GF-D8 (cell line): ENCODE measurements around the gene ZNRD2.
"Not testable (repeated sequence)": the region's sequence is repeated elsewhere in the genome, so short reads cannot be mapped to it uniquely, and the experiment has no call there.

ENCODE experiments used
- DNase-seq: peaks from one replicate; lab custom pipeline; 2025; lab: John Stamatoyannopoulos, UW

ZNRD2 gene

GRCh38 chr11:65569973-65570918, at the start of gene ZNRD2:
ZNRD2 (plus strand) TSS chr11:65570477; CDS start chr11:65570492, 15 bp downstream.
- peak; percentile 93 for DNase-seq

GRCh38 chr11:65521777-65522521, 48.3 kb upstream of the ZNRD2 start:
- DNase-seq = not testable (repeated sequence)

- DNase-seq = peak; percentile 56
Observed at GRCh38 chr11:65522718-65523630, 47.3 kb upstream of the ZNRD2 start.

- not testable (repeated sequence) for DNase-seq
Observed at GRCh38 chr11:65523631-65523968, 46.7 kb upstream of the ZNRD2 start.

- DNase-seq = no peak
Observed at GRCh38 chr11:65524014-65524740, 46.1 kb upstream of the ZNRD2 start.

GRCh38 chr11:65524741-65525545, 45.3 kb upstream of the ZNRD2 start, which contains the start of gene SCYL1:
SCYL1 (plus strand) TSS chr11:65525083; CDS start chr11:65525154, 71 bp downstream.
- DNase-seq = no peak

- no peak for DNase-seq
Observed at GRCh38 chr11:65525546-65526480, 44.5 kb upstream of the ZNRD2 start.

GRCh38 chr11:65526744-65527143, 43.5 kb upstream of the ZNRD2 start:
- DNase-seq = no peak

- DNase-seq = no peak
Observed at GRCh38 chr11:65528819-65529350, 41.4 kb upstream of the ZNRD2 start.

- DNase-seq = no peak
Observed at GRCh38 chr11:65529475-65530156, 40.7 kb upstream of the ZNRD2 start.

- no peak for DNase-seq
Observed at GRCh38 chr11:65530157-65530496, 40.1 kb upstream of the ZNRD2 start.

- DNase-seq = no peak
Observed at GRCh38 chr11:65532388-65533064, 37.8 kb upstream of the ZNRD2 start.

GRCh38 chr11:65535102-65535501, 35.2 kb upstream of the ZNRD2 start:
- no peak for DNase-seq

GRCh38 chr11:65536412-65537295, 33.6 kb upstream of the ZNRD2 start:
- no peak for DNase-seq

GRCh38 chr11:65537296-65537597, 33.0 kb upstream of the ZNRD2 start:
- no peak for DNase-seq

- no peak for DNase-seq
Observed at GRCh38 chr11:65537620-65538231, 32.6 kb upstream of the ZNRD2 start.
